CD4-positive, alpha-beta T cell treated with Interleukin-21 for 1 hour (primary cell): ENCODE measurements around the gene ADGRA3.

Source experiments
- DNase-seq: peaks from one replicate; pipeline ENCODE4 v3.0.0-alpha.2; 2020

ADGRA3 gene

DNA sequence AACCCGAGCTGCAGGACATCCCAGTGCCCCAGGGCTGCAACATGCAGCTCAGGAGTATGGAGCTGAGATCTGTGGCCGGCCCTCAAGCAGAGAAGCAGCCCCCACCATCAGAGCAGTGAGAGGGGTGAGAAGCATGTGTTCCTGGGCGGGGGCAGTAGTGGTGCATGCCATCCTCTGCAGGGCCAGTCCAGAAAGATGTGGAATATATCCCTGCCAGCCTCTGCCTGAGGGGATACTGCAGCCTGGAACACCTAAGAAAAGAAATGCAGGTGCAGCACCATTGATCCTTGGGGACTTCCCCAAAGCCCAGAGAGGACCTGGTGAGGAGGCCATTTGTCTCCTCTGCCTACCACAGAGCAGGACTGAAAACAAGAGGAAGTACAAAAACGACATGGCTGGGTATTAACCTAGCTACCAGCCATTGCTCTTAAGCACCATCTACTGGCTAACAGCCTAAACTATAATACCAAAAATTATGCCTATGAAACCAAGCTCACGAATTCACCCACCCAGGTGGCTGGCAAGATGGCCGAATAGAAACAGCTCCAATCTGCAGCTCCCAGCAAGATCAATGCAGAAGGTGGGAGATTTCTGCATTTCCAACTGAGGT, 158.8 kb downstream of the ADGRA3 start:
- no peak for DNase-seq

DNA sequence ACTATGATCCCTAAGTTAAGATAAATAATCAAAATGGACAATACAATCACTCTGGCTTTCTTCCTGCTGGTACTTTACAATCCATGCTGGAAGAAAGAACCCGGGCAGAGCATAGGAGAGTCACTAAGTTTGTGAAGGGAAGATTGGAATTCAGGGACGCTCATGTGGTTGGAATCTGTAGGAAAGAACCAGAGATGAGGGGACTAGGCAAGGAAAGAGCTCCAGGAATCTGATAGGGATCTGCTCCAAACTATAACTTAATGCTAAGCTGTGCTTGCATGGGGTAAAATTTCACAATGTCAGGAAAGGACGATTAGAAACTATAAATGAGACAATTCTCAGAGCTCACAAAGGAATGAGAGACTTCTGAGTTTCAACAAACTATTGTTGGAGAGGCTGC, 167.5 kb downstream of the ADGRA3 start:
- no peak for DNase-seq

DNA sequence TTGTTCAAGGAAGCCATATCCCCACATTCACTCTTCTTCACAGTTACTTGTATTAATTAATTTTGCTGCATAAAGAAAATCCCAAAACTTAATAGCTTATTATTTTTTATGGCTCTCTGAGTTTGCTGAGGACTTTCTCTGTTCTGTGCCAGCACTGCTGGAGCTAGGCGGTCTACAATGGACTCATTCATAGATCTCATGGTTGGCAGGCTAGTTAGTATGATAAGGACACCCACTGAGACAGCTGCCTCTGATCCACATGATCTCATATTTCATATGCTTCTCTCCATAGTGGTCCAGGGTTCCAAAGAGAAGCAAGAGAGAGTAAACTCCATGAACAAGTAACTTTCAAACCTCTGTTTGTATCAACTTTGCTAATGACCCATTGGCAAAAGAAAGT, 170.2 kb downstream of the ADGRA3 start:
- DNase-seq: no peak

DNA sequence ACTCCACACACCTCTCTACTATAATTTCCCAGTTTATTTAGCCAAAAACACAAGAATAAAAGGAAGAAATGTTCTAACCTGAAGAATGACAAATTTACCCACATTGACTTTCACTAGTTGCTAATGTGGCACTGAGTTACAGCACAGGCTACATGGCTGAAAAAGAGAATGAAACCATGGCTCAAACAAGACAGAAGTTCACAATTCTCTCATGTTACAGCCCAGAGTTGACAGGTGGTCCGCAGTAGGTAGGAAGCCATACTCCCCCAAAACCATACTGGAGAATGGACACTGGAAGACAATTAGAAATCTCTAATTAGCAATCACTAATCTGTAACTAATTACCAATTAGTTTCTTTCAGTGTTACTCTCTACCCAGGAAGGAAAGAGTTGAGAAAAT, 170.8 kb downstream of the ADGRA3 start:
- DNase-seq: no peak

DNA sequence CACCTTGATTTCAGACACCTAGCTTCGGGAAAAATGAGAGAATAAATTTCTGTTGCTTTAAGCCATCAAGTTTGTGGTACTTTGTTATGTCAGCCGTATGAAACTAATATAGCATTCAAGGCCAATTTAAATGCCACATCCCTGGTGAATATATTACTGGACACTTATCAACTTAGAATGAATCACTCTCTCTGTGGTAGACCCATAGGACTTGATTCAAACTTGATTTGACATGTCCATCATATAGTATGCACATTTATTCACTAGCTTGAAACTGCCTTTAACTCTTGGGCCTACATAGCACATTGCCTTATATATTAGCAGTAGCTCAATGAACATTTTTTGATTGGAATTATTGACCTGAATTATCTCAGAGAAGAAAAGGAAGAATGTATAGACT, 172.3 kb downstream of the ADGRA3 start:
- DNase-seq: no peak

DNA sequence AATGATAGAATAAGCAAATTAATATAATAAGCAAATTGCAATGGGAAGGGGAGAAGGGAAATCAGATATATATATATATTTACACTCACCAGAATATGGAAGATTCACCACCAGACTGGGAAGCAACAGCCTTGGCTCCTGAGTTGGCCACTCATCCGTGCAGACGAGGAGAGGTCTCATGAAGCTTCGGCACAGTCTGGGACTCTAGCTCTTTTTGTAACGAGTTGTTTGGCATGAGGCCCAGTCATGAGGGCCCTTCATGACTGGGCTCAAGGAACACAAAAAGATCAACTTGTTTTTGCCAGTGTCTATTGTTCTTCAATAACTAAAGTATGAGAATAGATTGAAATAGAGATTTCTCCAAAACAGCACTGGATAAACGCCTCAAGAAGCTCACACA, 176.4 kb downstream of the ADGRA3 start:
- DNase-seq: no peak

DNA sequence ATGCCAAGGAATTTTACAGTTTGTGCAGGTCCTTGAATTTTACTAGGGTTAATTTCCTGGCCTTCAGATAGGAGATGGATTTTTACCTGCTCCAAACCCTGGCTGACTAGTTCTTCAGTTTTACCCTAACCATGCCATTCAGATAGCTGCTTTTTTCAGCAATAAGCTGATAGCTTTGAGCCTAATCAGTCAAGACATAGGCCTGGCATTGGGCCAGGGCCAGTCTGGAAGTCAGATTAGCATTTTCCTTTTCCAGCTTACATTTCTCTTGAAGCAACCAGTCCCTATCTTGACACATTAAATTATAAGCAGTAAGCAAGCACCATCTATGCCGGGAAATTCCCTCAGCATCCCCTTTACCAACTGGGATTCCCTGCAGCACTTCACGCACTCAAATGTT, 177.1 kb downstream of the ADGRA3 start:
- DNase-seq: no peak
